ENCODE measurements around the gene KRT24. TPM values are rescaled to one million over a fixed set of nuclear protein-coding genes. Genes with fewer than 3 reads are reported as not detected.

The KRT24 gene
- polyA plus RNA-seq, 1 experiment: not detected

GRCh38 chr17:40659911-40660310 is 43.6 kb downstream of the KRT24 start:
- ChIA-PET POLR2A (no interaction called here), CTCF (no interaction called here)
- Histone ChIP-seq H3K27me3 (ENCODE audit: control insufficient read depth, insufficient read depth, low read length) (peaks cover 14% of the 10 kb centered on the region), H3K36me3 (ENCODE audit: control insufficient read depth, insufficient read depth, low read length) (no peaks in the 10 kb centered on the region), H3K4me3 (ENCODE audit: low read depth, low read length) (no peak overlapping the region)
- DNase-seq (ENCODE audit: low read depth): no peak
- TF ChIP-seq, protein P1, sequence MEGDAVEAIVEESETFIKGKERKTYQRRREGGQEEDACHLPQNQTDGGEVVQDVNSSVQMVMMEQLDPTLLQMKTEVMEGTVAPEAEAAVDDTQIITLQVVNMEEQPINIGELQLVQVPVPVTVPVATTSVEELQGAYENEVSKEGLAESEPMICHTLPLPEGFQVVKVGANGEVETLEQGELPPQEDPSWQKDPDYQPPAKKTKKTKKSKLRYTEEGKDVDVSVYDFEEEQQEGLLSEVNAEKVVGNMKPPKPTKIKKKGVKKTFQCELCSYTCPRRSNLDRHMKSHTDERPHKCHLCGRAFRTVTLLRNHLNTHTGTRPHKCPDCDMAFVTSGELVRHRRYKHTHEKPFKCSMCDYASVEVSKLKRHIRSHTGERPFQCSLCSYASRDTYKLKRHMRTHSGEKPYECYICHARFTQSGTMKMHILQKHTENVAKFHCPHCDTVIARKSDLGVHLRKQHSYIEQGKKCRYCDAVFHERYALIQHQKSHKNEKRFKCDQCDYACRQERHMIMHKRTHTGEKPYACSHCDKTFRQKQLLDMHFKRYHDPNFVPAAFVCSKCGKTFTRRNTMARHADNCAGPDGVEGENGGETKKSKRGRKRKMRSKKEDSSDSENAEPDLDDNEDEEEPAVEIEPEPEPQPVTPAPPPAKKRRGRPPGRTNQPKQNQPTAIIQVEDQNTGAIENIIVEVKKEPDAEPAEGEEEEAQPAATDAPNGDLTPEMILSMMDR (IDR thresholded peaks at IDR 0.05; ENCODE audit: insufficient read depth, low read depth, low read length): no peak

- Histone ChIP-seq H3K36me3 (ENCODE audit: control insufficient read depth, insufficient read depth, low read length) (no peaks in the 10 kb centered on the region), H3K27me3 (ENCODE audit: control insufficient read depth, insufficient read depth, low read length) (peaks cover 11% of the 10 kb centered on the region), H3K4me3 (ENCODE audit: low read depth, low read length) (no peak overlapping the region)
- ChIA-PET POLR2A (no interaction called here), CTCF (no interaction called here)
- DNase-seq (ENCODE audit: low read depth): no peak
- TF ChIP-seq, protein P1 (IDR thresholded peaks at IDR 0.05; ENCODE audit: insufficient read depth, low read depth, low read length): no peak
Measured at GRCh38 chr17:40658396-40658795, 45.2 kb downstream of the KRT24 start.

GRCh38 chr17:40651939-40652338 is 51.6 kb downstream of the KRT24 start:
- no peak for DNase-seq (ENCODE audit: low read depth)
- H3K4me3 ChIP-seq (ENCODE audit: low read depth, low read length): no peak overlapping the region
- no peaks in the 10 kb centered on the region for H3K27me3 ChIP-seq (ENCODE audit: control insufficient read depth, insufficient read depth, low read length)
- CTCF ChIA-PET: no interaction called here
- no peaks in the 10 kb centered on the region for H3K36me3 ChIP-seq (ENCODE audit: control insufficient read depth, insufficient read depth, low read length)
- TF ChIP-seq, protein P1 (IDR thresholded peaks at IDR 0.05; ENCODE audit: insufficient read depth, low read depth, low read length): no peak
- POLR2A ChIA-PET: no interaction called here

- ChIA-PET CTCF (no interaction called here), POLR2A (no interaction called here)
- Histone ChIP-seq H3K27me3 (ENCODE audit: control insufficient read depth, insufficient read depth, low read length) (no peaks in the 10 kb centered on the region), H3K4me3 (ENCODE audit: low read depth, low read length) (peak overlapping the region; percentile 74), H3K36me3 (ENCODE audit: control insufficient read depth, insufficient read depth, low read length) (no peaks in the 10 kb centered on the region; the same call in 1 of the 2 replicates)
- DNase-seq (ENCODE audit: low read depth): no peak
- TF ChIP-seq, protein P1 (IDR thresholded peaks at IDR 0.05; ENCODE audit: insufficient read depth, low read depth, low read length): no peak
Measured at GRCh38 chr17:40648384-40648968, 55.1 kb downstream of the KRT24 start.

Other genes with a start within 250 kb of the KRT24 start
- 0.12 and 0.40 TPM in 2 replicates for gene TNS4, start 202.1 kb downstream of the KRT24 start, polyA plus RNA-seq (2011; rRNA removed)
- gene CCR7, start 138.3 kb downstream of the KRT24 start, polyA plus RNA-seq (2011; rRNA removed): 0.07 and 0.45 TPM in 2 replicates
- 54.6 and 64.0 TPM in 2 replicates for gene SMARCE1, start 55.9 kb downstream of the KRT24 start, polyA plus RNA-seq (2011; rRNA removed)
- not detected in 2 replicates for gene KRT222, start 38.6 kb downstream of the KRT24 start, polyA plus RNA-seq (2011; rRNA removed)
- not detected in 2 replicates for gene KRT25, start 51.6 kb upstream of the KRT24 start, polyA plus RNA-seq (2011; rRNA removed)
- gene KRT26, start 68.4 kb upstream of the KRT24 start, polyA plus RNA-seq (2011; rRNA removed): not detected in 2 replicates
- not detected in 2 replicates for gene KRT27, start 78.8 kb upstream of the KRT24 start, polyA plus RNA-seq (2011; rRNA removed)
- gene KRT28, start 96.2 kb upstream of the KRT24 start, polyA plus RNA-seq (2011; rRNA removed): not detected in 2 replicates
- 6.4 and 16.1 TPM in 2 replicates for gene KRT10, start 118.9 kb upstream of the KRT24 start, polyA plus RNA-seq (2011; rRNA removed)
- not detected in 2 replicates for gene KRT12, start 163.5 kb upstream of the KRT24 start, polyA plus RNA-seq (2011; rRNA removed)
- gene KRT20, start 181.5 kb upstream of the KRT24 start, polyA plus RNA-seq (2011; rRNA removed): not detected in 2 replicates
- gene KRT23, start 233.9 kb upstream of the KRT24 start, polyA plus RNA-seq (2011; rRNA removed): 0.09 and 0.11 TPM in 2 replicates

All from BJ (cell line).